Retina (tissue), 1 donor: ENCODE data around the gene SKP1.
"Not testable (repeated sequence)": the region's sequence is repeated elsewhere in the genome, so short reads cannot be mapped to it uniquely, and the experiment has no call there.

Experiments used
- DNase-seq: peaks from one replicate; pipeline ENCODE4 v3.0.0-alpha.2; 2016

The SKP1 gene

DNA sequence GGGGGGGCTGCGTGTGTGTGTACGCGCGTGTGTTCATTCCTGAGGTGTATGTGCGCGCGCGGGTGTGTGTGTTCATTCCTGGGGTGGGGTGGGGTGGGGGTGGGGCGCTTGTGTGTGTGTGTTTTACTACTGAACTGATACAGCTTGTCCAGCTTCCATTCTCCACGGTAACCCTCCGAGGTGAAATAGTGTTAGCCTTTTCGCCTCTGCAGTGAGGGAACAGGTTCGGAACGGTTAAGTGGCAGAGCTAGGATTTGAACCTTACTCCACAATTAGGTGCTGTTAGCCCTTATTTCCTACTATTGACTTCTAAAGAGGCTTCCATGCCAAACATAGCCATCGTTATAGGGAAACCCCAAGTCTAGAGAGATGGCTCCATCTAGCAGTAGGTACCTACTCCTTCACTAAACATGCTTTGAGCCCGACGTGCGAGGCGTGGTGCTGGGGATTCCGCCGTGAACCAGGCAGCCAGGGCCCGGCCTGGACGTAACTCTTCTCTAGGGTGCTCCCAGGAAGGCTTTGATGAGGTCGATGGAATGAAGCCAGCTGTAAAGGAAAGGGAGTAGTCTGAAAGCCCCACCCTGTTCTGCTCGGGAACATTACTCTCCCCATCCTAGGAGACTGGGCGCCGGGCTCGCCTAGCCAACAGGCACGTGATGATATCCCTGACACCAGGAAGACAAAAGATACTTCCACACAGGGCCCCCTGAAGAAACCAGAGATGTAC is 782 bp upstream of the SKP1 start:
- DNase-seq: peak; percentile 54

DNA sequence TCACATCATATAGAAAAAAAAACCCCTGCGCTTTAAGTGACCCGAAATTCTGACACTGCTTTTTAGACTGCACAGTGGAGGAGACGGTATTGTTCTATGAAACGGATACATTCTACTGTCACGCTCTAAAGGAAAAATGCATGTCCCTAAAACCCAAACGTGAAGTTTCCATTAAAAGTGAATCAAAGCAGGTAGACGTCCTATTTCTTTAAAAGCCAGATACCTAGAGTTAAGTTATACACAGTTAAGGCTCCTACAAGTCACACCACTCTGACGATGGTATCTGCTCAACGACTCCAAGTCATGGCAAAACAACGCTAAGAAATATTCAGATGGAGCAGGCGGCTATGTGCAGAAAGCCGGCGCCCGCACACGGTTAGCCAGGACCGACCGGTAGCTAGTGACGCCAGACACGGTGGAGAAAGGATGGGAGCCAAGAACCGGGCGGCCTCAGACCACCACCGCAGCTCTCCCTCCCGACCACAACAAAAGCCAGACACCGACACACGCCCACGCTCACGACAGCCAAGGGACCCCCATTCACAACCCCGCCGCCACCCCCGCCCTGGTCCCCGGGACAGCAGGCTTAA is 734 bp downstream of the SKP1 start:
- DNase-seq: no peak

DNA sequence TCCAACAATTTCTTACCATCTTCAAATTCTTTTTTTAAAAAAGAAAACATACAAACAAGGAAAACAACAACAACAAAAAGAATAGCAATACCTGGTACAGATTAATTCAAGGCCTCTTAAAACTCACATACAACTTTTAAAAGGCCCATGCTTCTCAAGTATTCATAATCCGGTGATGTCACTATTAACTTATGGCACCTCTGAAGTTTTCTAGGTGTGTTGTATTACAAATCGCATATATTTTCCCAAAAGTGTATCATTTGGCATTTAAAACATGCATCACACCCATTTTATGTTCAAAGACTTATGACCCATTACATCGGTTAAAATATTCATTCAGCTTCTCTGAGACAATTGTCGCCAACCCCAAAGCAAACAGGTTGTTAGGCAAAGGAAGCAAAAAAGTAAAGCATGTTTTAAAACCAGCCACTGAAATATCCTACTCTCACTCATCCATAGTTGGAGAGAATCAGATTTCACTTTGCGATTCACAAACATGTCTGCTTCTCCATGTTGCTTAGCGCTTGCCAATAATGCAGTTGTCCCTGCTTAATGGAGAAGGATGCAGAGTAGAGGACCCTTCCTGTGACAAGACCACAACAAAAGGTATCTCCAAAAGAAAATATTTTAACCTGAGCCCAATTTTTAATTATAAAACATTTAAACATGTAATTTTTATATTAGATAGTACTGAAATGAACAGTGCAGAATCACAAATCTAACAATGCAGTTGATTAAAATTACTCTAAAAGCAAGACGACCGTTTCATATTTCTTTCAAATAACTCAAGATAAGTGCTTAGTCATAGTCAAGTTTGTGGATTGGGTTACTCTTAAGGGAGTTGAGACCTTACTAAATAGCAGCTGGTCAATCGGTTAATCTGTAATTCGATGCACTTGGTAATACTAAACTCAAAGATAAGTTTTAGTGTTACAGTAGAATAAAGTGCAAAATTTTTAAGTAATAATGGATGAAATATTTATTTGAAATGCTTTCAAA is 1.6 kb downstream of the SKP1 start:
- no peak for DNase-seq

DNA sequence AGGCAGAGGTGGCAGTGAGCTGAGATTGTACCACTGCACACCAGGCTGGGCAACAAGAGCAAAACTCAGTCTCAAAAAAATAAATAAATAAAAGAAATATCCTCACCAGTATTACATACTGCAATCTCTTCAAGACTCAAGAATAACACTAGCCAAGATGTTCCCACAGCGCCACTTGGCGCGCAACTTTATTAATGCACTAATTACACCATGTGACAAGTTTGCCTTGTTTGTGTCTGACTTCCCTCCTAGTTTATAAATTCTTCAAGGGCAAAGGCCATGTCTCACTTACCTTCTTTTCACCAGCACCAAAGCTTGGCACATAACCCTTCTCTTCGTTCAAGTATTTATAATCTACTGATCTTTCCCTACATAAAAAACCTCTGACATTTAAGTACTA is 4.8 kb downstream of the SKP1 start:
- DNase-seq: no peak

DNA sequence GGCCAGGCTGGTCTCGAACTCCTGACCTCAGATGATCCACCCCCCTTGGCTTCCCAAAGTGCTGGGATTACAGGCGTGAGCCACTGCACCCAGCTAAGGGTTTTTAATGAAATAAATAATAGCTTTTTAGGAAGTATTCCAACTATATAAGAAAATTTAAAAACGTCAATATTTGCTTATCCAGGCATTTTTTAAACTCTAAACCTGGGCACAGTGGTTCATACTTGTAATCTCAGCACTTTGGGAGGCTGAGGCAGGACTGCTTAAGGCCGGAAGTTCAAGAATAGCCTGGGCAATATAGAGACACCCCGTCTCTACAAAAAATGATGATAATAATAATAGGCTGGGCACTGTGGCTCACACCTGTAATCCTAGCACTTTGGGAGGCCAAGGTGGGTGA is 14.2 kb downstream of the SKP1 start:
- DNase-seq: no peak

DNA sequence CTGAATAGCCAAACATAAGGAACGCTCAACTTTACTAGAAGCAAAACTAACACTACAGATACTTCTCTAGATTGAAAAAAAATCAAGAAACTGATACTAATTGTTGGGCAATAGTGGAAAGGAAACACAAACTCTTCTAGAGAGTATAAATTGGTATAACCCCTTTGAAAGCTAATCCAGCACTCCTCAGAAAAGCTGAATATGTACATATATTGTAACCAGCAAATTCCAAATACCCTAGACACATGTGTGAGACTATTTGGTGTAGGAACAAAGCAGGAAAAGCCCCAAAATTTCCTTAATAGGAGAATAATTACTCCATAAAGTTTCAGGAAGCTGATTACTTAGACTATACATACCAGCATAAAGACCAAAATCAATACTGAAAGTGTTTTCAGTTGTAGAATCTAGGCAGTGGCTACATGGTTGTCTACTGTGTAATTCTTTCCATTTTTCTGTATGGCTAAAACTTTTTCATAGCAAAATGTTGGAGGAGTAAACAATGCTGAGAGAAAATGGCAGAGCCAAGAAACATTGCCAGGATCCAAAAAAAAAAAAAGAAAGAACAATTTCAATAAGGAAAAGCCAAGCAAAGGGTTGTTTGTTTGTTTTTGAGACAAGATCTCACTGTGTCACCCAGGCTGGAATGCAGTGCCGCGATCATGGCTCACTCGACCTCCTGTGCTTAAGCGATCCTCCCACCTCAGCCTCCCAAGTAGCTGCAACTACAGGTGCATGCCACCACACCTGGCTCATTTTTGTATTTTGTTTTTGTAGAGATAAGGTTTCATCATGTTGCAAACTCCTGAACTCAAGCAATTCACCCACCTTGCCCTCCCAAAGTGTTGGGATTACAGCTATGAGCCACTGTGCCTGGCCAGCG is 15.0 kb downstream of the SKP1 start:
- no peak for DNase-seq

DNA sequence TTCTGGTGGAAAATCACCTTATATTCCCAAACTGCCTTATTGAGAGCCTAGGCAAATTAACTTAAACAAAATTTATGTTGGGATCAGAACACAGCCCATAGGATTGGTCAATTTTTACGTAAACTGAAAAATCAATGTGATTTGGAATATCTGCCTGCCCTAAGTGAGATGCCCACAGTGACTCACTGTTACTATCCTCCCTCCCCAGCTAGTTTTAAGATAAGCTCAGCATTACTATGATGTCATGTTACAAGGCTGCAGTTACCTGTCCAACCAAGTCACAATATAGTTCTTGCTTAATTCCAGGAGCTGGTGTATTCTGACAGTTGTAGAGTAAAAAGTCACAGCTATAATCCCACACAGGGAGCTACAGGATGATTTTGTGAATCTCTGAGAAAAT is 23.1 kb downstream of the SKP1 start:
- no peak for DNase-seq

DNA sequence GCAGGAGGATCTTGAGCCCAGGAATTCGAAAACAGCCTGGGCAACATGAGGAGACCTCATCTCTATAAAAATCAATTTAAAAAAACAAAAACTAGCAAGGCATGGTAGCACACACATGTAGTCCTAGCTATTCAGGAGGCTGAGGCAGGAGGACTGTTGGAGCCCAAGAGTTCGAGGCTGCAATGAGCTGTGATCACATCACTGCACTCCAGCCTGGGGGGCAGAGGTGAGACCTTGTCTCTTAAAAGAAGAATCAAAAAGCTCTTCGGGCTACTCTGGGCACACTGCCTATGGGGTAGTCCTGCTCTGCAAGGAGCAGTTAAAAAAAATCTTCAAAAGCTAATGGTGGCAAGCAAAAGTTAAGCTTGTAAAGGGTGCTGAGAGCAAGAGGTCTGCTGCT is 23.5 kb downstream of the SKP1 start:
- no peak for DNase-seq

DNA sequence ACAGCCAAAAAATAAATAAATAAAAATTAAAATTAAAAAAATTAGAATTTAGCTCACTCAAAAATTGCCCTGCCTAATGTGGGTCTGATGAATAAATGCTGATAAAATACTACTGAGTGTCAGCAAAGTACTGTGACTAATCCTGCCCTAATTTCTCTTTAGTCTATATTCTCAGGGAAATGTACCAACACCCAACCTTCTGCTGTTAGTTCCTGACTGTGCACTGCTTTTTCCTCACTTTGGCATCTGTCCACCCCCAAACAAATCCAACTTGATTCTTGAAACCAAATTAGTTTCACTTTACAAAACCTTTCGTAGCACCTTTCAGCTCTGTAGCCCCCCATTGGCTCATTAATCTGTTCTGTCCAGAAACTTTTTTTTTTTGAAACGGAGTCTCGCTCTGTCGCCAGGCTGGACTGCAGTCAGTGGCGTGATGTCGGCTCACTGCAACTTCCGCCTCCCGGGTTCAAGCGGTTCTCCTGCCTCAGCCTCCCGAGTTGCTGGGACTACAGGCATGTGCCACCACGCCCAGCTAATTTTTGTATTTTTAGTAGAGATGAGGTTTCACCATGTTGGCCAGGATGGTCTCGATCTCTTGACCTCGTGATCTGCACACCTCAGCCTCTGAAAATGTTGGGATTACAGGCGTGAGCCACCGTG is 24.4 kb downstream of the SKP1 start:
- DNase-seq: not testable (repeated sequence)

DNA sequence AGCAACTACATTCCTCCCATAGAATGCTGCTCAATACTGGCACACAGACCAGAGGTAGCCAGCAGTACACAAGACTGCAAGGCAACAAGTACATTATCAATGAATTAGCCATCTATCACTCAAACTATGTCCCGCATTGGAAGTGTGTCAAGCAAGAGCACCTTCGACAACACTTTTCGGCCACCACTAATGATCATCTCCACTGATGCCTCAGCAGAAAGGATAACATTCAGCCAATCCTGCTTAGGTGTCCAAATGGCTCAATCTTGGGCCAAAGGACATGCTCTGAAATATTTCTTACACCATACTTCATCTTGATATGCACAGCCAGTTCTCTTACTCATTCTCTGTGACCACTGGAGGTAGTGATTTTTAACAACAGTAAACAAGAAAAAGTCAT is 25.0 kb downstream of the SKP1 start:
- no peak for DNase-seq

DNA sequence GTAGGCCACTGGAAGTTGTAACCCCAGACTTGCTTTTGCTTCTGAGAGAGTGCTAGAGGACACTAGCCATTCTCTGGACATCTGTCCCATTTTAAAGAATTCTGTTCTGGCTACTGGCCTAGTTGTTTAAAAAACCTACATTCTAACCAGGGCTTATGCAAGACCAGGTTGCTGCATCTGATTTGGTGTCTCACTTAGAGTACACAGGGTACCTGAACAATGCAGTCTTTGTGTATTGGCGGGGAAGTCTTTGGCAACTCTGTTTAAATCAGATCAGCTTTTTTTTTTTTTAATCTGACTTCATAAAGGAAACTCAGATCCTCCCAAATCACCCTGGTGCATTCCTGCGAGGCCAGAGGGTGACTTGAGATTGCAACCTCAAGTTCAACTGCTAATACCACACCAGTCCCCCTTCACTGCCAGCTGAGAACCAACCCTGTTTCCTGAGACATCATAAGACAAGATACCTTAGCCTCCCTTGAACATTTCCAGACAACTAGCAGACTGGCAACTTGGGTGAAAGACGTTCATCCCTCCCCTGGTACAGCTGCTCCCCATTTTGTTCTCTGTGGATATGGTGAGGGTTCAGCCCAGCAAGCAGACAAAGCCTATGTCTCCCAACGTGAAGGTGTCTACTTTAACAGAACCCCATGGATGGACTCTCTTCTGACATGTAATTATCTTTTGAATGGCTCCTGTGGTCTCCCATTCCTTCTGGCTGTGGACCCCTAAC is 27.0 kb downstream of the SKP1 start:
- DNase-seq: no peak

DNA sequence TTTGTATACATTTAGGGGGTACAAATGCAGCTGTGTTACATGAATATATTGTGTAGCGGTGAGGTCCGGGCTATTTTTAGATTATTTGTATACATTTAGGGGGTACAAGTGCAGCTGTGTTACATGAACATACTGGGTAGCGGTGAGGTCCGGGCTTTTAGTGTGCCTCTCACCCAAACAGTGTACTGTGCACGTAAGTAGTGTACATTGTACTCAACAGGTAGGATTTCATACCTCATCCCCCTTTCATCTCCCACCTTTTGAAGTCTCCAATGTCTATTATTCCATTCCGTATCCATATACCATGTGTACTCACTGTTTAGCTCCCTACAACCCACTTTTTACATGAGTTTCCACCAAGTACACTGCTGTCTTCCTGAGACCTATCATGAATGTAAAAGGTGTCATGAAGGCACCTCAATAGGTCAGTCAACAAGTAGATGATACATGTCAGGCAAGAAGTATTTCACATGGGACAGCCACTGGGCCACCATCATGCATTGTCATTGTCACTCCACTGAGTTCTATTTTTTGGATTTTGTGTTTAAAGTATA is 27.7 kb downstream of the SKP1 start:
- DNase-seq: no peak

DNA sequence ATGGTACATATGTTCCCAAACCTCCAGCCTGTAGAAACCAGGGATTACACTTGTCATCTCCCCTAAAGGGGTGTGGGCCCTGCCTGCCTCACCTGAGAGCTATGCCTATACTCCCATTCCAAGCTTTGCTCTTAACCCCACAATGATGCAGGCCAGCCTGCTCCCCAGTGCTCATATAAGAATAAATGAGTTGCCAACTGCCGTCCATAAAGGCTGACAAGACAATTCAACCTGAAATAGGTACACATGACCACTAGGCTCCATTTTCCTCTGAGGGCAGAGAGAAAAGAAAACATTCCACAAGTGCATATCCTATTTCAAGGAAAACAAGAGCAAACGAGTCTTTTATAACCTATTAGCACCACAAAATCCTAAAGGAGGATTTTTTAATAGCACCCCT is 28.4 kb downstream of the SKP1 start:
- DNase-seq: no peak

DNA sequence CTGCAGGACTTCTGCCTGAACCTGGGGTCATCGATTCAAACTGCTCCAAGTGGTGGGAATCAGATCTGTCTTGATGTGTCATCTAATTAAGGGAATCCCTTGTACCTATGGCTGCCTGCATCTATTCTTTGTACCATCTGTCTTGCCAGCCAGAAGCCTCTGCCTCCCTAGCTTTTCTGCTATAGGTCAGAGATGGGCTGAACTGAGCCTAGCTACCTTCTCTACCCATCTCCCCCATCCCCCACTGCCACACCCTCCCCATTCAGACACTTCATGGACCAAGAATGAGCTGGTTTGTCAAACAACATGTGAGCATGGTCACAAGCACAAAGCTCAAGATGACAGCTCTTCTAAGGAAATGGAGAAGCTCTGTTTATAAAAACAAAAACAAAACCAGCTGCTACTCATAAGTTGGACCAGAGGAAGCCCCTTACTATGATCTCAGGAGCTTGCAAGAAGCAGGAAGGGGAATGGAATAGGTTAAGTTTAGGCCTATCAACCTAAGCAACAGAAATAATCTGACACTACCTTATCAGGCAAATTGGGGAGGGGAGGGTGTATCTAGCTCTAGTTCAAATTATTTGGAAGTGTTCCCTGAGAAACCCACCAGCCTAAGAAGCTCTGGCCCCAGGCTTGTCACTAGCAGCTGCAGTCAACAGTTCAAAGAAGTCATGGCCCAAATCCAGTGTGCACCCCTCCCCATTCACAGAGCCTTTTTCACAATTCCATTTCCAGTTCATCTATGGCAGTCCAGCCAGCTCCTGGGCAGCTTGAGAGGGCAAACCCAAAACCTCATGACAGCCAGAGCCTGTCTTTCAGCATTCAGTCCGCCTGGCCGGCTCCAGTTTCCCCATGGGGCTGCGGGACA is 29.9 kb downstream of the SKP1 start:
- DNase-seq: no peak

DNA sequence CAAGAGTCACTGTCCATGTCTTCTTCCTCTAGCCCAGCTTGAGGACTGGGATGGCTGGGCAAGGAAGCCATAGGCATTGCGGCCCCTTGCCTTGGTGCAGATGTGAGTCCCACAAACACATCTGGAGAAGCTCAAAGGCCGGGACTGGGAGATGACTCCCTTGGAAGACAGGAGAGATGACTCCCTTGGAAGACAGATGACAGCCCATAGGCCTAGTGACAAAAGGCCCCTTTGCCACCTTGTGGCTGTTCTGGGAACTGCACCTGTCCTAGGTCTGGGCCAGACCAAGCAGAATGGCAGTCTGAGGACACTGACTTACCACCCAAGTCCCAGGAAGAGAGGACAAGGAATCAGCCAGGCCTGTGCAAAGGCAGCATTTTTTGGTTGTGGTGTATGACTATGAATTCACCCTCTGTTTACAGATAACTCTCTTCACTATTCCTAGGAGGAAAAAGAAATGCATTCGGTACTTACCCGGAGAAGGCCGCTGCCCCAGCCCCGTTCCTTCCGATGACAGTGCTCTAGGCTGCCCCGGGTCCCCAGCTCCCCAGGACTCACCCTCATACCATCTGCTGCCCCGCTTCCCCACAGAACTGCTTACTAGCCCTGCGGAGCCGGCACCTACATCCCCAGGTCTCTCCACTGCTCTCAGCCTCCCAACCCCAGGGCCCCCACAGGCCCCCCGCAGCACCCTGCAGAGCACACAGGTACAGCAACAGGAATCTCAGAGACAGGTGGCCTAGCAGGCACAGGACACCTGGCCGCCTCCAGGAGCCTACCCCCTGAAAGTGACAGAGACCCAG is 30.8 kb downstream of the SKP1 start:
- peak; percentile 81 for DNase-seq

DNA sequence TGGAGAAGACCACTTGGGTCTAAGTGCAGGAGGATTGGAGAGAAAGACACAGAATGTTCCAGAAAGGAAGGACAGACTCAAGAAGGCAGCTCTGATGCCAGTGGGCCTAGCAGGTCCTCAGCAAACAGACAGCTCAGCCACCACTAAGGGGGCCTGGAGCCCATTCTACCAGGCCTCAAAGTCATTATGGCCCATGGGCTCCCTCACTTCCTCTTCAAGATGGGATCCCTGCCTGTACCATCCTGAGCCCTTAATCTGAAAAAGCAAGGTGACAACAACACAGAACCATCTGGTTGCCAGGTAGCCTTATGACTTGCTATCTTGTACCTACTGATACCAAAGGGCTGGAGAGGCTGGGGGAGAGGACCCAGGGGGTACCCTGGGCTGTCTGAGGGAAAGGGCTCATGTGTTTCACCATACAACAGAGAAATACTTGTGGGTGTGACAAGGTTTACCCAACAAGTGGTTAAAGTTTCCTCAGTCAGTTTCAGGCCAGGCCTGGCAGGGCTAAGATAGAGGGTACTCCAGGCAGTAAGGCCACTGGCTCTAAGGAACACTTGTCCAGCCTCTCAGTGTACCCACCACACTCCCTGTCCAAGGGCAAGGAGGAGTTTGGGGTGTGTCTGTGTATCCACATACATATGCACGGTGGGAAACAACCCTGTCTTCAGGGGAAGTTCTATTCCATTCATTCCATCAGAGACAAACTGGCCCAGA is 31.6 kb downstream of the SKP1 start:
- DNase-seq: no peak

DNA sequence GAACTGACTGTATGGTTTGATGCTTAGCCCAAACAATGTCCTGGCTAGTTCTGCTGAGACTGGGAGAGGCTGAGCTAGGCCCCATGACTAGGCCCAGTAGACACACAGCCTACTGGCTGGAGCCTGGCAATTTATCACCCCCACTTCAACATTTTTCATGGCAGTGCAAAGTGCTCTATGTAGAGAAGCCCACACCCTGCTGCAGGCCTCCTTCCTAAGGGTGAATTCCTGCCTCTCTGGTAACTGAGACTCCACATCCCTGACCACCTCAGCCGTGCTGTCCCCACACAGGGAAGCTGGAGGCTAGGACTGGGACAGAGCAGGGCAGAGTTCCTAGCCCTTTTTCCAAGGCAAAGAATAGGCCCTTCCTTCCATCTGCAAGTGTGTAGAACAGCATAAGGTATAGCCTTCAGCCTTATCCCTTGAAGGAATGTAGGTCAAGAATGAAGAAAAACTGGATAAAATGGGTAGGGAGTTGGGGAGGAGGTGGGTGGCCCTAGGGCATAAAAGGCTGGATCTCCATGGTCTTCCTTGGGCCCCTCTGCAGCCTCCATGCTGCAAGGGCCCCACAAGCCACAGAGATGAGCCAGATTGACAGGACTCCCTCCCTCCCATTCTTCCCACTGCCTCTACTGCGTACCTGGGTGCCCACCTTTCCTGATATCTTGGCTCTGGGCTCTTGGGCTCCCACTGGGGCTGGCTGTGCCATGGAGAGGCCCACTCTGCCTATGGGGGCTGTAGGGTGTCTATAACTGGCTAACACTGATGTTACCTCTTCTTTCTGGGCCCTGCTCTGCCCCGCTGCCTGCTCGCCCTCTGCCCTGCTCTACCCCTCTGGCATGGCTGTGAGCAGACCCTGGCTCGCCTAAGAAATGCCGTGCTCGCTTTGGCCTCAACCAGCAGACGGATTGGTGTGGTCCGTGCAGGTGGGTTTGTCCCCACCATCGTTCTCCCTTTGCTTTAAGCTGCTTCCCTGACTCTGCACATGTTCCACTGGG is 32.5 kb downstream of the SKP1 start:
- DNase-seq: no peak
